Measurements from ENCODE around the gene SLC35B4.

SLC35B4 gene

GRCh38 chr7:134312717-134313116 is 4.0 kb downstream of the SLC35B4 start:
- no peak for TF ChIP-seq USF1 (IDR thresholded peaks at IDR 0.05)
- no peak for TF ChIP-seq TAF1 (IDR thresholded peaks at IDR 0.05; ENCODE audit: low read depth)

GRCh38 chr7:134311807-134312206 is 4.9 kb downstream of the SLC35B4 start:
- TF ChIP-seq TAF1 (IDR thresholded peaks at IDR 0.05; ENCODE audit: low read depth) (no peak), CREB1 (IDR thresholded peaks at IDR 0.05; ENCODE audit: low read depth) (no peak), EP300 (IDR thresholded peaks at IDR 0.05; ENCODE audit: borderline replicate concordance) (no peak), USF1 (IDR thresholded peaks at IDR 0.05) (no peak), MAX (IDR thresholded peaks at IDR 0.05) (no peak), RAD21 (IDR thresholded peaks at IDR 0.05; ENCODE audit: low read depth) (no peak), NFIC (IDR thresholded peaks at IDR 0.05) (no peak), EGR1 (IDR thresholded peaks at IDR 0.05) (no peak)

- TF ChIP-seq FOXM1 (IDR thresholded peaks at IDR 0.05; ENCODE audit: borderline replicate concordance, low read depth), result no peak
- no peak for TF ChIP-seq CEBPB (IDR thresholded peaks at IDR 0.05)
- no peak for TF ChIP-seq TAF1 (IDR thresholded peaks at IDR 0.05; ENCODE audit: low read depth)
- no peak for TF ChIP-seq CREB1 (IDR thresholded peaks at IDR 0.05; ENCODE audit: low read depth)
These were observed 8.2 kb downstream of the SLC35B4 start for GRCh38 chr7:134308548-134308947.

GRCh38 chr7:134307320-134307719 is 9.4 kb downstream of the SLC35B4 start:
- TF ChIP-seq TEAD4 (IDR thresholded peaks at IDR 0.05), result no peak

- TF ChIP-seq RAD21 (IDR thresholded peaks at IDR 0.05; ENCODE audit: low read depth) (no peak), TCF12 (IDR thresholded peaks at IDR 0.05; ENCODE audit: low read depth) (no peak), TEAD4 (IDR thresholded peaks at IDR 0.05) (no peak), EGR1 (IDR thresholded peaks at IDR 0.05) (no peak), REST (IDR thresholded peaks at IDR 0.05; ENCODE audit: low read depth) (no peak)
These were observed 14.6 kb downstream of the SLC35B4 start for GRCh38 chr7:134302120-134302519.

GRCh38 chr7:134301592-134301991 is 15.1 kb downstream of the SLC35B4 start:
- TF ChIP-seq MAX (IDR thresholded peaks at IDR 0.05), result no peak
- TF ChIP-seq TAF1 (IDR thresholded peaks at IDR 0.05; ENCODE audit: low read depth), result no peak
- no peak for TF ChIP-seq YY1 (IDR thresholded peaks at IDR 0.05; ENCODE audit: low read depth)

GRCh38 chr7:134300988-134301387 is 15.7 kb downstream of the SLC35B4 start:
- no peak for TF ChIP-seq FOXM1 (IDR thresholded peaks at IDR 0.05; ENCODE audit: borderline replicate concordance, low read depth)
- no peak for TF ChIP-seq TAF1 (IDR thresholded peaks at IDR 0.05; ENCODE audit: low read depth)
- no peak for TF ChIP-seq MAX (IDR thresholded peaks at IDR 0.05)

GRCh38 chr7:134298902-134299683 is 17.6 kb downstream of the SLC35B4 start:
- no peak for TF ChIP-seq REST (IDR thresholded peaks at IDR 0.05; ENCODE audit: low read depth)
- TF ChIP-seq FOXM1 (IDR thresholded peaks at IDR 0.05; ENCODE audit: borderline replicate concordance, low read depth), result no peak
- no peak for TF ChIP-seq TAF1 (IDR thresholded peaks at IDR 0.05; ENCODE audit: low read depth)
